ENCODE data around the gene ACAP1.

ACAP1 gene

GRCh38 chr17:7317161-7317803 is 19.0 kb upstream of the ACAP1 start:
- TF ChIP-seq POLR2A (IDR thresholded peaks at IDR 0.05; ENCODE audit: low read length) (no peak), GATA1 (IDR thresholded peaks at IDR 0.05; ENCODE audit: low read depth, low read length) (no peak)
- no peak for DNase-seq

GRCh38 chr17:7318121-7318860 is 18.0 kb upstream of the ACAP1 start:
- DNase-seq = no peak
- no peak for TF ChIP-seq GATA1 (IDR thresholded peaks at IDR 0.05; ENCODE audit: low read depth, low read length)
- TF ChIP-seq POLR2A (IDR thresholded peaks at IDR 0.05; ENCODE audit: low read length) = no peak

GRCh38 chr17:7321466-7321865 is 14.9 kb upstream of the ACAP1 start:
- no peak for DNase-seq
- TF ChIP-seq POLR2A (IDR thresholded peaks at IDR 0.05; ENCODE audit: low read length) = no peak
- no peak for TF ChIP-seq GATA1 (IDR thresholded peaks at IDR 0.05; ENCODE audit: low read depth, low read length)

- no peak for TF ChIP-seq POLR2A (IDR thresholded peaks at IDR 0.05; ENCODE audit: low read length)
- TF ChIP-seq GATA1 (IDR thresholded peaks at IDR 0.05; ENCODE audit: low read depth, low read length) = no peak
- no peak for DNase-seq
Measured at GRCh38 chr17:7322520-7323194, 13.7 kb upstream of the ACAP1 start.

GRCh38 chr17:7323731-7324437 is 12.4 kb upstream of the ACAP1 start:
- no peak for TF ChIP-seq POLR2A (IDR thresholded peaks at IDR 0.05; ENCODE audit: low read length)
- TF ChIP-seq GATA1 (IDR thresholded peaks at IDR 0.05; ENCODE audit: low read depth, low read length) = no peak
- peak in 1 of 2 experiments; percentile 75 for DNase-seq

GRCh38 chr17:7324438-7324779 is 11.9 kb upstream of the ACAP1 start:
- DNase-seq = no peak
- TF ChIP-seq POLR2A (IDR thresholded peaks at IDR 0.05; ENCODE audit: low read length) (no peak), GATA1 (IDR thresholded peaks at IDR 0.05; ENCODE audit: low read depth, low read length) (no peak)

GRCh38 chr17:7325031-7325528 is 11.2 kb upstream of the ACAP1 start:
- no peak for DNase-seq
- no peak for TF ChIP-seq POLR2A (IDR thresholded peaks at IDR 0.05; ENCODE audit: low read length)
- TF ChIP-seq GATA1 (IDR thresholded peaks at IDR 0.05; ENCODE audit: low read depth, low read length) = no peak

GRCh38 chr17:7326186-7326585 is 10.1 kb upstream of the ACAP1 start:
- TF ChIP-seq GATA1 (IDR thresholded peaks at IDR 0.05; ENCODE audit: low read depth, low read length) (no peak), POLR2A (IDR thresholded peaks at IDR 0.05; ENCODE audit: low read length) (no peak)
- no peak for DNase-seq

GRCh38 chr17:7327056-7327455 is 9.3 kb upstream of the ACAP1 start:
- DNase-seq = no peak

GRCh38 chr17:7327501-7327900 is 8.8 kb upstream of the ACAP1 start:
- no peak for TF ChIP-seq POLR2A (IDR thresholded peaks at IDR 0.05; ENCODE audit: low read length)
- TF ChIP-seq GATA1 (IDR thresholded peaks at IDR 0.05; ENCODE audit: low read depth, low read length) = no peak
- no peak for DNase-seq

More at GRCh38 chr17:7327056-7327455, 9.3 kb upstream of the ACAP1 start:
- TF ChIP-seq POLR2A (IDR thresholded peaks at IDR 0.05; ENCODE audit: low read length) = no peak

GRCh38 chr17:7328009-7328408 is 8.3 kb upstream of the ACAP1 start:
- DNase-seq = no peak
- no peak for TF ChIP-seq GATA1 (IDR thresholded peaks at IDR 0.05; ENCODE audit: low read depth, low read length)
- no peak for TF ChIP-seq POLR2A (IDR thresholded peaks at IDR 0.05; ENCODE audit: low read length)

- DNase-seq = no peak
- TF ChIP-seq POLR2A (IDR thresholded peaks at IDR 0.05; ENCODE audit: low read length) = no peak
- TF ChIP-seq GATA1 (IDR thresholded peaks at IDR 0.05; ENCODE audit: low read depth, low read length) = no peak
Measured at GRCh38 chr17:7328840-7329373, 7.4 kb upstream of the ACAP1 start, which contains the start of gene NEURL4. Gene NEURL4 (minus strand): TSS chr17:7329335. CDS start chr17:7329312, 23 bp downstream.

GRCh38 chr17:7329374-7329996 is 6.8 kb upstream of the ACAP1 start:
- peak; percentile 99 to 100 for DNase-seq

More at GRCh38 chr17:7329374-7329996, 6.8 kb upstream of the ACAP1 start:
- TF ChIP-seq GATA1 (IDR thresholded peaks at IDR 0.05; ENCODE audit: low read depth, low read length) = no peak
- peak; percentile 63 for TF ChIP-seq POLR2A (IDR thresholded peaks at IDR 0.05; ENCODE audit: low read length)

All from erythroblast (primary cell).